GM12878 (cell line): ENCODE data around the gene CTDNEP1. TPM values are rescaled to one million over a fixed set of nuclear protein-coding genes. Genes with fewer than 3 reads are reported as not detected.
A peak's percentile ranks its signal among the peaks of the same experiment; 100 is the strongest.

Experiments used
- E2F8 ChIP-seq: fragments of 450-650 bp; IDR thresholded peaks from 2 replicates; pipeline ENCODE4 v1.6.1; 2018; ENCODE audit warnings: mild to moderate bottlenecking, low read depth, moderate library complexity; ENCODE audit not compliant: partially characterized antibody
- E4F1 ChIP-seq: fragments of 450-650 bp; IDR thresholded peaks from 2 replicates; pipeline ENCODE4 v1.6.1; 2018; ENCODE audit warnings: borderline replicate concordance, mild to moderate bottlenecking; ENCODE audit not compliant: partially characterized antibody
- JUND ChIP-seq: IDR thresholded peaks from 2 replicates; pipeline ENCODE4 v1.6.1; 2012; ENCODE audit warnings: low read depth, mild to moderate bottlenecking, low read length, improper control_type of control experiment, moderate library complexity
- MLLT1 ChIP-seq: fragments of 450-650 bp; IDR thresholded peaks from 2 replicates; pipeline ENCODE4 v1.6.1; 2016; ENCODE audit warnings: mild to moderate bottlenecking
- MXI1 ChIP-seq: fragments of 150-350 bp; IDR thresholded peaks from 2 replicates; pipeline ENCODE4 v1.6.1; 2011; ENCODE audit warnings: low read depth, mild to moderate bottlenecking, inconsistent platforms, low read length, improper control_type of control experiment
- PAX5 ChIP-seq: IDR thresholded peaks from 2 replicates; pipeline ENCODE4 v1.6.1; 2011; ENCODE audit warnings: low read depth, low read length, borderline replicate concordance
- PKNOX1 ChIP-seq: fragments of 450-650 bp; IDR thresholded peaks from 2 replicates; pipeline ENCODE4 v1.6.1; 2016; ENCODE audit warnings: mild to moderate bottlenecking
- RBBP5 ChIP-seq: fragments of 200-600 bp; sonication (generic); conservative IDR thresholded peaks from 2 replicates; pipeline ENCODE4 v1.6.1; 2016
- REST ChIP-seq: IDR thresholded peaks from 2 replicates; pipeline ENCODE4 v1.6.1; 2012; ENCODE audit warnings: mild to moderate bottlenecking, low read depth, low read length
- RFX5 ChIP-seq: IDR thresholded peaks from 2 replicates; pipeline ENCODE4 v1.6.1; 2011; ENCODE audit warnings: low read depth, low read length, improper control_type of control experiment
- ZBTB11 ChIP-seq: fragments of 450-650 bp; formaldehyde crosslinking; IDR thresholded peaks from 2 replicates; pipeline ENCODE4 v1.5.0; 2022; ENCODE audit warnings: mild to moderate bottlenecking, missing genetic modification characterization
- ZNF24 ChIP-seq: fragments of 450-650 bp; IDR thresholded peaks from 2 replicates; pipeline ENCODE4 v1.6.1; 2017; ENCODE audit warnings: antibody characterized with exemption, mild to moderate bottlenecking
- ZNF384 ChIP-seq: IDR thresholded peaks from 2 replicates; pipeline ENCODE4 v1.6.1; 2012; ENCODE audit warnings: low read depth, mild to moderate bottlenecking, low read length, improper control_type of control experiment, borderline replicate concordance
- ZSCAN29 ChIP-seq: fragments of 450-650 bp; IDR thresholded peaks from 2 replicates; pipeline ENCODE4 v1.6.1; 2017; ENCODE audit warnings: mild to moderate bottlenecking, moderate library complexity
- polyA plus RNA-seq, 11 experiments: library from polyadenylated mRNA; depleted of rRNA in 4 of 11; unstranded in 6 of 11; stranded (reverse) in 5 of 11; fragments of >200 nt; fragmentation: Nextera tagmentation in 4 of 11; fragmentation: Illumina TruSeq in 1 of 11; extraction: Ambion mirVana in 4 of 11; extraction: Trizol in 1 of 11; gene quantifications; 1 replicate in 1 of 11; 2 replicates in 10 of 11; pipeline versions ENCODE4 v1.2.1 to v1.2.3, GENCODE V29; 2011 to 2016; ENCODE audit warnings: inconsistent platforms in 2 of 11, missing spikeins in 2 of 11, low read depth in 1 of 11
- total RNA-seq, 4 experiments: library from RNA; depleted of rRNA in 3 of 4; stranded (reverse); fragments of >200 nt in 3 of 4; fragmentation: Illumina TruSeq in 1 of 4; extraction: Trizol in 1 of 4; gene quantifications; 2 replicates each; pipeline versions ENCODE4 v1.2.1 to v1.2.3, GENCODE V29; 2013 to 2021

The CTDNEP1 gene
- total and polyA plus RNA-seq, 10 of the 15 experiments (the other 5 are each of a cell fraction or from before 2014, with no cell fraction given), result 23.7 to 176 (median 30.3) TPM

- TF ChIP-seq REST (no peak), PAX5 (peak; percentile 86), PKNOX1 (peak; percentile 66), RFX5 (peak; percentile 57; the same call in 1 of the 2 replicates), ZSCAN29 (no peak), ZBTB11 (CRISPR knock-in tag) (no peak), E2F8 (no peak), MLLT1 (peak; percentile 68; the same call in 1 of the 2 replicates), JUND (no peak), MXI1 (peak; percentile 97), ZNF384 (no peak), RBBP5 (no peak), E4F1 (peak; percentile 16), ZNF24 (no peak)
These were observed 46.6 kb downstream of the CTDNEP1 start (continued) for GRCh38 chr17:7204828-7205461.
